DOHH2 (cell line): Measurements from ENCODE around the gene MS4A13.
"Not testable (repeated sequence)": the region's sequence is repeated elsewhere in the genome, so short reads cannot be mapped to it uniquely, and the experiment has no call there.

Experiments used
- H3F3A ChIP-seq: fragments of 200-600 bp; sonication (generic), shearing (Covaris generic); 2 replicates; pipeline ENCODE4 v1.6.0; 2016; ENCODE audit warnings: antibody characterized with exemption, mild to moderate bottlenecking; ENCODE audit not compliant: control insufficient read depth, insufficient read depth
- H3K27ac ChIP-seq: fragments of 200-600 bp; sonication (generic); 2 replicates; pipeline ENCODE4 v1.5.1; 2014; ENCODE audit warnings: low read depth, mild to moderate bottlenecking, low read length, moderate library complexity
- H3K27me3 ChIP-seq: fragments of 200-600 bp; sonication (generic); 2 replicates; pipeline ENCODE4 v1.6.1; 2014; ENCODE audit warnings: mild to moderate bottlenecking, low read length, mixed read lengths; ENCODE audit not compliant: control insufficient read depth
- H3K36me3 ChIP-seq: fragments of 200-600 bp; sonication (generic); 2 replicates; pipeline ENCODE4 v1.6.1; 2014; ENCODE audit warnings: mild to moderate bottlenecking, low read length, moderate library complexity, mixed read lengths; ENCODE audit not compliant: control insufficient read depth
- H3K4me1 ChIP-seq: fragments of 200-600 bp; sonication (generic); 2 replicates; pipeline ENCODE4 v1.6.1; 2014; ENCODE audit warnings: mild to moderate bottlenecking, low read length, mixed read lengths; ENCODE audit not compliant: control insufficient read depth
- H3K4me2 ChIP-seq: fragments of 200-600 bp; sonication (generic); 2 replicates; pipeline ENCODE4 v1.6.0; 2014; ENCODE audit warnings: mild to moderate bottlenecking, low read length, moderate library complexity
- H3K4me3 ChIP-seq: fragments of 200-600 bp; sonication (generic); 2 replicates; pipeline ENCODE4 v1.5.1; 2014; ENCODE audit warnings: mild to moderate bottlenecking, low read length, mixed read lengths
- H3K79me2 ChIP-seq: fragments of 200-600 bp; sonication (generic); 2 replicates; pipeline ENCODE4 v1.6.1; 2014; ENCODE audit warnings: mild to moderate bottlenecking, low read length, mixed read lengths; ENCODE audit not compliant: control insufficient read depth
- H3K9me2 ChIP-seq: fragments of 200-600 bp; sonication (generic); replicated peaks from 2 replicates; pipeline ENCODE4 v1.6.1; 2014; ENCODE audit warnings: mild to moderate bottlenecking, low read length, mixed read lengths; ENCODE audit not compliant: control insufficient read depth
- H3K9me3 ChIP-seq: fragments of 200-600 bp; sonication (generic); 2 replicates; pipeline ENCODE4 v1.6.1; 2014; ENCODE audit warnings: antibody characterized with exemption, low read length, mixed read lengths; ENCODE audit not compliant: control insufficient read depth, insufficient read depth
- H4K20me1 ChIP-seq: fragments of 200-600 bp; sonication (generic); 2 replicates; pipeline ENCODE4 v1.6.0; 2014; ENCODE audit warnings: low read depth, mild to moderate bottlenecking, antibody characterized with exemption, low read length, moderate library complexity; ENCODE audit not compliant: control insufficient read depth, insufficient read depth
- EZH2phosphoT487 ChIP-seq: fragments of 200-600 bp; sonication (generic); IDR thresholded peaks from 2 replicates; pipeline ENCODE4 v1.6.1; 2017; ENCODE audit warnings: borderline replicate concordance, mild to moderate bottlenecking, antibody characterized with exemption, low read length, moderate library complexity, mixed read lengths
- TF ChIP-seq, protein P1 (sequence below): fragments of 200-600 bp; sonication (generic); IDR thresholded peaks from one replicate; pipeline ENCODE4 v1.5.1; 2014; ENCODE audit warnings: antibody characterized with exemption, mild to moderate bottlenecking, low read depth, low read length; ENCODE audit not compliant: poor library complexity, severe bottlenecking

MS4A13 gene

DNA sequence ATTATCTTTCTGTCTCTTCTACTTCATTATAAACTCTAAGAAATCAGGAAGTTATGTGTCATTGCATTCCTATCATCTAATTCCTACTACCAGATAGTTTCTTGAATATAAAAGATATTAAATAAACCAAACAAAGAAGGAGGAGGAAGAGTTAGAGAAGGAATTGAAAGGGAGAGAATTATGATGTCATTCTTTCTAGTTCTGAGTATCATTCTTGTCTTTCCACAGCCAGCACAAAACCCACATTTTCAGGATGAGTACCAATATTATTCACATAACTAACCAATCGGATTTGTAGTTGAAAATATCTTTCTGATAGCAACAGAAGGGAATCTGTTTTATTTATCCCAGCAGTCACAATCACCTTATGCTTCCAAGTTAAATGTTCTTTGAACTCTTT lies 13.3 kb downstream of the MS4A13 start:
- TF ChIP-seq, protein P1, sequence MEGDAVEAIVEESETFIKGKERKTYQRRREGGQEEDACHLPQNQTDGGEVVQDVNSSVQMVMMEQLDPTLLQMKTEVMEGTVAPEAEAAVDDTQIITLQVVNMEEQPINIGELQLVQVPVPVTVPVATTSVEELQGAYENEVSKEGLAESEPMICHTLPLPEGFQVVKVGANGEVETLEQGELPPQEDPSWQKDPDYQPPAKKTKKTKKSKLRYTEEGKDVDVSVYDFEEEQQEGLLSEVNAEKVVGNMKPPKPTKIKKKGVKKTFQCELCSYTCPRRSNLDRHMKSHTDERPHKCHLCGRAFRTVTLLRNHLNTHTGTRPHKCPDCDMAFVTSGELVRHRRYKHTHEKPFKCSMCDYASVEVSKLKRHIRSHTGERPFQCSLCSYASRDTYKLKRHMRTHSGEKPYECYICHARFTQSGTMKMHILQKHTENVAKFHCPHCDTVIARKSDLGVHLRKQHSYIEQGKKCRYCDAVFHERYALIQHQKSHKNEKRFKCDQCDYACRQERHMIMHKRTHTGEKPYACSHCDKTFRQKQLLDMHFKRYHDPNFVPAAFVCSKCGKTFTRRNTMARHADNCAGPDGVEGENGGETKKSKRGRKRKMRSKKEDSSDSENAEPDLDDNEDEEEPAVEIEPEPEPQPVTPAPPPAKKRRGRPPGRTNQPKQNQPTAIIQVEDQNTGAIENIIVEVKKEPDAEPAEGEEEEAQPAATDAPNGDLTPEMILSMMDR: no peak
- Histone ChIP-seq H3K4me2 (no peak overlapping the region), H3K27ac (no peak overlapping the region), H3K4me3 (no peak overlapping the region), H4K20me1 (no peaks in the 10 kb centered on the region), H3F3A (no peaks in the 10 kb centered on the region), H3K4me1 (peaks cover 11% of the 10 kb centered on the region), H3K9me2 (no peaks in the 10 kb centered on the region), H3K36me3 (no peaks in the 10 kb centered on the region), H3K79me2 (no peaks in the 10 kb centered on the region), H3K27me3 (no peaks in the 10 kb centered on the region), H3K9me3 (no peaks in the 10 kb centered on the region)

DNA sequence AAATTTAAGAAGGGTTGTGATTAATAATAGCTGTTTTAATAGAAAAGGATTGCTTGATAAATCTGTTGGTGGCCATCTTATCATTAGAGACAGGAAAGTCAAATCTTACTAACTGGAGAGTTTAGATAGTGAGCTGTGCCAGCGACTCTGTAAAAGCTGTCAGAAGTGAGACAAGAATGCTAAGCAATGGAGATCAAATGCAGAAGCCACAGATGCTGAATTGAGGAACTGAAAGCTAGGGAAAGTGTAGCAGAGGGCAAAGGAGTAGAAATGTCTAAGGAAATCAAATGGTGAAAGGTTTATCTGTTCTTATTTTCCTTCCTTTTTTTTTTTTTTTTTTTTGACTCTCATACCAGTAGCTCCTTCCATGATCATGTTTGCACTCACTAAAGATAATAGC lies 13.7 kb downstream of the MS4A13 start:
- TF ChIP-seq EZH2phosphoT487: no peak
- TF ChIP-seq, protein P1: no peak
- H3K4me2 ChIP-seq: peak overlapping the region; percentile 6; the same call in 1 of the 2 replicates
- no peaks in the 10 kb centered on the region for H3K27me3 ChIP-seq
- H3K36me3 ChIP-seq: no peaks in the 10 kb centered on the region
- H3K27ac ChIP-seq: no peak overlapping the region
- H3K9me3 ChIP-seq: no peaks in the 10 kb centered on the region
- H3K79me2 ChIP-seq: no peaks in the 10 kb centered on the region
- no peaks in the 10 kb centered on the region for H4K20me1 ChIP-seq
- peaks cover 11% of the 10 kb centered on the region for H3K4me1 ChIP-seq
- no peaks in the 10 kb centered on the region for H3K9me2 ChIP-seq
- no peaks in the 10 kb centered on the region for H3F3A ChIP-seq
- no peak overlapping the region for H3K4me3 ChIP-seq

DNA sequence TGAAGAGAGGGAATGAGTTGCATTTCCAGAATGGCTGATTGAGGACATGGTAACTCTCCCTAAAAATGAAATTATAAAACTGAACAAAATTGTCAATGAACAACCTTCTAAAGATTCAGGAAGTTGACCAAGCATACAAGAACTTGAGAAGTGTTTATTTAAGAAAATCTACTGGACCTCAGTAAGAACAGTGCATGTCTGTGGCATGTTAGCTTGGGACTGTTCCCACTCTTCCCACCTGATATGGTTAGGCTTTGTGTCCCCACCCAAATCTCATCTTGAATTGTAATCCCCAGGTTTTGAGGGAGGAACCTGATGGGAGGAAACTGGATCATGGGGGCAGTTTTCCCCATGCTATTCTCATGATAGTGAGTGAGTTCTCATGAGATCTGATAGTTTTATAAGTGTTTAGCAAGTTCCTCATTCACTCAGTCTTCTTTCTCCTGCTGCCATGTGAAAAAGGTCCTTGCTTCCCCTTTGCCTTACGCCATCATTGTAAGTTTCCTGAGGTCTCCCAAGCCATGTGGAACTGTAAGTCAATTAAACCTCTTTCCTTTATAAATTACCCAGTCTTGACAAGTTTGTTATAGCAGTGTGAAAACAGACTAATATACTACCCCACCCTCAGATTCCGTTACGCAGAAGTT lies 15.4 kb downstream of the MS4A13 start:
- Histone ChIP-seq H3K36me3 (no peaks in the 10 kb centered on the region), H3K27me3 (no peaks in the 10 kb centered on the region), H3K9me2 (no peaks in the 10 kb centered on the region), H3K4me2 (no peak overlapping the region), H3F3A (no peaks in the 10 kb centered on the region), H3K9me3 (no peaks in the 10 kb centered on the region), H4K20me1 (no peaks in the 10 kb centered on the region), H3K27ac (no peak overlapping the region), H3K79me2 (no peaks in the 10 kb centered on the region), H3K4me3 (no peak overlapping the region), H3K4me1 (peaks cover 11% of the 10 kb centered on the region)
- no peak for TF ChIP-seq EZH2phosphoT487
- TF ChIP-seq, protein P1: no peak

- peaks cover 11% of the 10 kb centered on the region for H3K4me1 ChIP-seq
- H3K4me2 ChIP-seq, H3K9me2 ChIP-seq, H4K20me1 ChIP-seq, H3K79me2 ChIP-seq, H3K36me3 ChIP-seq, H3F3A ChIP-seq, H3K27me3 ChIP-seq, H3K9me3 ChIP-seq, H3K4me3 ChIP-seq, H3K27ac ChIP-seq: not testable (repeated sequence)
These were observed 17.2 kb downstream of the MS4A13 start for GRCh38 chr11:60532383-60532782.

GRCh38 chr11:60538627-60539026 lies 23.4 kb downstream of the MS4A13 start:
- H3K4me2 ChIP-seq, H3F3A ChIP-seq, H4K20me1 ChIP-seq, H3K4me1 ChIP-seq, H3K36me3 ChIP-seq, H3K9me2 ChIP-seq, H3K79me2 ChIP-seq, H3K4me3 ChIP-seq, H3K9me3 ChIP-seq, H3K27me3 ChIP-seq, H3K27ac ChIP-seq: not testable (repeated sequence)
